Measurements from ENCODE around the gene VPS13D.

VPS13D gene

DNA sequence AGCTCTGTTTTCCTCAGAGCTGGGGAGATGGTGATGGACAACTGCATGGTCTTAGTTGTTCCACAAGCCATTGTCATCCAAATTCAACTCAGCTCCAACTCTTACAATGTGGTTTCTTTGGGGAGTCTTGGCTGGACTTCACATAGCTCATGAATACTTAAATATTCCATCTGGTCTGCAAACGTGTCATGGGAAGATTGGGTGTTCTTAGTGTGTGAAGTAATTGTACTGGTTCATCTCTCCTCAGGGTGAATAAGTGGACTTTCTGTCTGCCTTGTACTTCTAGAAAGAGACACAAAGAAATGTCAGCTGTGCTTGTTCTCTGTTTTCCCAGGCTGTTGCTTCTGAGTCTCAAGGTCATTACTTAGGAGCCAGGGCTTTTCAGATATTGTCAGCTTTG is 106.6 kb downstream of the VPS13D start:
- no peak for DNase-seq (ENCODE audit: low read depth, low spot score)

DNA sequence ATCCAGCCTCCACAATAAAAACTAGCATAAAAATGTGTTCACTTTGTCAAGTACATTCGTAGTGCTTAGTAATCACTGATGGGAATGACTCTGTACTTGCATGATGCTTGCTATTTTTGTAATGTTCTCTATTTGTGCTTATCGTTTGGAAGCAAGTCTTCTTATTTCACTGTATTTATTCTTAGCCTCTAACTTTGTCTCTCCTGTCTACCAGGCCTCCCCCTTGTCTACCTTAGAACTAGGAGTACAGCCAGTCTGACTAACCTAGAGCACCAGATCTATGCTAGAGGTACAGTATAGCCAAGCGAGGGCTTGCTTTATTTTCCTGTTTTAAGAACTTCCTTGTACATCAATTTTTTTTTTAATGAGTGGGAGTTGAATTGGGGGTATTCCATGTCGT is 108.2 kb downstream of the VPS13D start:
- no peak for DNase-seq (ENCODE audit: low read depth, low spot score)

DNA sequence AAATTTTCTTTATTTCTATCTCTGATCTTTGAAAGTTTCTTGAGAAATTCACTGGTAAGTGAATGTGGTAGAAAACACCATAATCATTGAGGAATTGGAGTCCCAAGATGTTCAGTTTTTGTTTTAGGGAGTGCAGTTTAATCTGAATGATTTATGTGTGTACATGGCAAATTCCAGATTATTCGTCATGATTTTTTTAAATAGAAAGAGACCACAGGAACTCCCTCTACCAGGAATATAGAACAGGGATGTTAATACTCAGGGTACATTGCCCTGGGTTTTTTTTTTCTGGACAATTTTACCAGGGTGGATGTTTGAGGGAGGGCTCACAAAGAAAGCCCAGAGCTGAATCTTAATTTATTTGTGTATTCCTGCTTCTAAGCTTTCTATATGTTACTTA is 109.0 kb downstream of the VPS13D start:
- no peak for DNase-seq (ENCODE audit: low read depth, low spot score)

DNA sequence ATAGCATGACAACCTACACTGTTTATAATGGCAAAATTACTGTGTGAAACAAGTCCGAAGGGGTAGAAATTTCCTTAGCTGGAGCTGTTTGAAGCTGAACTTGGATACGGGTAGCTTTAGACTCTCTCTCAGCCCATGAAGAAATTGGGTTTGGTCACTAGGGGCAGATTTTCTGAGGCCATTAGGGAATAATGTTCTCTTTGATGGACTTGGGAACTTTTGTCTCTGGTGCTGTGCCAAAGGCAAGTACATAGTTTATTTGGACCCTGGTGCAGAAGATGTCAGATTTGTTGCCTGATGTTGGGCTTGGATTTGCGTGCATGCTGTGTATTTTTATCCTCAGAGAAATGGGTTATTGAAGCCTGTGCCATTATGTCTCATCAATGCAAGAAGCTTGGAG is 109.6 kb downstream of the VPS13D start:
- DNase-seq (ENCODE audit: low read depth, low spot score) = no peak

DNA sequence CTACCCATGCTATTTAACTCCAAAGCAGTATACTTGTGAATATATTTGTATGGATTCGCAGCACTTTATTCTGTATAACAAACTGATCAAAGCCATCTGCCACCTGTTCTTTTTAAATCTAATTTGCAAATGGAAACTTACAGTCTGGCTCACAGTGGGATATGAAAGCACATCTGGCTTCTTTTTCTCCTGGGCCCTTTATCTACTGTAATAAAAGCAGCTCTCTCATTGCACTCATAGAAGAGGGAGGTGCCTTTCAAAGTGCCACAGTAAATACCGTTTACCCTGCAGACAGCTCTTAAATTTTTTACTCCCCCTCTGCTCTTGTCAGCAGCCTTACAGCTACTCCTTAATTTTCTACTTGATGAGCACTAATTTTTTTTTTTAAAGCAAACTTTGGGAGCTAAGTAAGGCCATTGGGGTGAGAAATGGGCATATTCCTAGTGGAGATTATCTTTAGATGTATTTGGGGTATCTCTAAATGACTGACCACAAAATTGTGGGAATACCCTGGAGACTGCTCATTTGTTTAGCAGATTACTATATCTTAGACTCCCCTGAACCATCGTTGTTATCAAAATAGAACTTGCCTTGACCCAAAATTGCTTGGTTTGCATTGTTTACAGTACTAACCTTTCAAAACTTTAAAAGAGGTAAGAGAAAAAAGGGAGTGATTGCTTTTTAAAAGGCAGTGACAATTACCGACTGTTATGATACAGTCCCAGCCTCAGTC is 110.1 kb downstream of the VPS13D start:
- DNase-seq (ENCODE audit: low read depth, low spot score) = no peak

DNA sequence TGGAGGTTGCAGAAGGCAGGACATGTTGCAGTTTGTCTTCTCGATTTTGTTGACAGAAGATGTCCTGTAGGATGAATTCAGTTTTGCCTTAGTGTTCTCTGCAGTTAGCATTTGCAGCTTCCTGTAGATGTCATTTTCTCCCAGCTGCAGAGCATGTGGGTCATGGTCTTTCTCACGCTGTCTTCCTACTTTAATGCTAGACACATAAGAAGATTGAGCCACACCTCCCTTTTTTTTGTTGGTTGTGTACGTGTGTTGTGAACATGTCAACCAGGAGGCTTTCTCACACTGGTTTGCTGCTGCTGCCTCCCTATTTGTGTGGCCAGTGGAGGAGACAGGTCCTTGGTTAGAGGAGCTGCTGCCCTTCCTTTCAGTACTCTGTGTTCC is 110.7 kb downstream of the VPS13D start:
- no peak for DNase-seq (ENCODE audit: low read depth, low spot score)

DNA sequence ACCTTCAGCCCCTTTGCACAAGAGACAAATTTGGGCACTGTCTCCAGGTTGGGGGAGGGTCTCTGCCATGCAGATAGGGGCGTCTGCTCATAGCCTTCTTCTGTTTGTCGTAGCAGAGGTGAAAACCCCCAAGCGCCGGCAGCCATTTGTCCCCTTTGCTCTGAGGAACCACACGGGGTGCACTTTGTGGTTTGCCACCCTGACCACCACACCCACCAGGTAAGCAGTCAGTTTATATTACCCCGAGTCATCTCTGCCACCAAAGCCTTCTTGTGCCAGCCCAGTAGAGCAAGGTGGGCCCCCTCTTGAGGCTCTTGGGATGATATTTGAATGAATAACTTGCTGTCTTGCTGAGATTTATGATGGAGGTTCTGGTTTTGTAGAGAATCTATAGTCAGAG is 111.8 kb downstream of the VPS13D start:
- no peak for DNase-seq (ENCODE audit: low read depth, low spot score)

DNA sequence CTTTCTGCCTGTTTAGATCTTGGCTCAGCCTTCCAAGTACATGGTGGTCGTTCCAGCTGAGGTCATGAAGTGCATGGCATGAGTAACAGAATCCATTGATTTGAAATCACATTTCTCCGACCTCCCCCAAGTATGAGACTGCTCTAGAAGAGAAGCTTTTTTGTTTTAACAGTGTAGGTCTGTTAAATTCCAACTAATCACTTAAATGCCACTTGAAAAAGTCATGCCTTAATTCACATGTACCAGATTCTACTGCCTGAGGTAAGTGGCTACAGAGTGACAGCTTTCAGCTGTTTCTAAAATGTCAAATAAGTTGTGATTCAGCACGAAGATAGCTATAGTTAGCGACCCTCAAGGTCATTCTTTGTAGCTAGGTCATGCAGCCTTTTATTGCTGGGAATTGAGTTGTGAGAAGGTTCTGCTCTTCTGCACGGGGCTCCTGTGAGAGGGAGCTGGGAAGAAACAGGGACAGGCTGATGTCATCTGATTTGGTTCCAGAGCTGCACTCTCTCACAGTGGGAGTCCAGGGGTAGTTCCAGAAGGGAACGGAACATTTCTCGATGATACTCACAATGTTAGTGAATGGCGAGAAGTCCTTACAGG is 112.7 kb downstream of the VPS13D start:
- DNase-seq (ENCODE audit: low read depth, low spot score) = no peak

DNA sequence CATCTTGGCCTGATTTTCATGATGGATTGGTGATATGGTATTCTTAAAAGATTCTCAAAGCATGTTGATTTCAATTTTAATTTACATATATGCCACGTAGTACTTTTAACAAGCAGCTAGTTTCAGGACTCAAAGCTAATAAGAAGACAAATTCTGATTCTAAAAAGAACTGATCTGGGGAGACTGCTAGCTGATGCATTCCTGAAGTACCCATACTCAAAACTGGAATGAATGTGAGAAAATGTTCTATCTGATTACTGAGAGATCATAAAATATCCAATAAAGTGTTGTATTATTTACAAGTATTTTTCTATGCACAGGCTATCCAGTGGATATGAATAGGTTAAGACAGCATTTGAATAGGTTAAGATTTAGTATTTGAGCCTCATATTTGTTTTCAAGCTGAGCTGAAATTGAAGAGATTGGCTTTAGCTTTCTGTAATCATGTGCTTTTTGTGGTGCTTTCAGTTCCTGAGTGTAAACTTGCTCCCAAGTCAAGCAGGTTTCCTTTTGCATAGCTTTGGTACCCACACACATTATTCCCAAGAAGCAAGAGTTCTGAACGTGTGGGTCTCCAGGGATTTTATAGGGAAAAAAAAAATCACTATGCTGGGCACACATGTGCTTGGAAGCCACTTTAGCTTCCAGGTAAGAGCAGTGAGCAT is 114.1 kb downstream of the VPS13D start:
- DNase-seq (ENCODE audit: low read depth, low spot score) = no peak

DNA sequence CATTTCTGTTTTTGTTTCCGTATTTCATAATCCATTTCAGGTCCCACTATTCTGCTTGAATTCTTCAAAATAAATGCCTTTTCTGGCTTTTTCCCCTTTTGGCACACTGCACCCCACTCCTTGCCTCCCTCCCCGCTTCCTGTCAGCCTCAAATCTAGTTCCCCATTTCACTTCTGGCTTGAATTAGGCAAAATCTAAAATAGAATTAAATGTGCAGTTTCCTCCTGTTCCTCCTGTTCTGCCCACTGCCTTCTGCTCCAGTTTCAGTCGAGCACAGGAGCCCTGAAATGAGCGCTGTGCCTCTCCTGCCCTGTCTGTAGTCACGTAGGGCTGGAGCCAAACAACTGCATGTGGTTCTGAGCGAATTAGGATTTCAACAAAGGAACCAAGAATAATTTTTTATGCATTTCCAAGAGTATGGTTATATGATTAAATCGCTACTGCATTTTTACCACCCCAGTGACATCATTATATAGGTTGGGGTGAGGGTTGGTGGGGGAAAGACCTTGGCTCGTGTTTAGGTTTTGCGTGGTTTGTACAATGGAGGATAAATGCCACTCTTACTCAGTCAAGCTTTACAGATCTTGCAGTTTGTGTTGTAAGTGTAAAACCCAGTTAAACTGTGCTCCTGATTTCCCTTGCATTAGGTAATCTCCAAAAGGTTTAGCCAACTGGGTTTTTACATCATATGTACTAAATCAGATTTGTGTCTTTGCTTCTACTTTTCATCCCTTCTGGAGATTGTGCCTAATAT is 114.9 kb downstream of the VPS13D start:
- DNase-seq (ENCODE audit: low read depth, low spot score) = no peak

DNA sequence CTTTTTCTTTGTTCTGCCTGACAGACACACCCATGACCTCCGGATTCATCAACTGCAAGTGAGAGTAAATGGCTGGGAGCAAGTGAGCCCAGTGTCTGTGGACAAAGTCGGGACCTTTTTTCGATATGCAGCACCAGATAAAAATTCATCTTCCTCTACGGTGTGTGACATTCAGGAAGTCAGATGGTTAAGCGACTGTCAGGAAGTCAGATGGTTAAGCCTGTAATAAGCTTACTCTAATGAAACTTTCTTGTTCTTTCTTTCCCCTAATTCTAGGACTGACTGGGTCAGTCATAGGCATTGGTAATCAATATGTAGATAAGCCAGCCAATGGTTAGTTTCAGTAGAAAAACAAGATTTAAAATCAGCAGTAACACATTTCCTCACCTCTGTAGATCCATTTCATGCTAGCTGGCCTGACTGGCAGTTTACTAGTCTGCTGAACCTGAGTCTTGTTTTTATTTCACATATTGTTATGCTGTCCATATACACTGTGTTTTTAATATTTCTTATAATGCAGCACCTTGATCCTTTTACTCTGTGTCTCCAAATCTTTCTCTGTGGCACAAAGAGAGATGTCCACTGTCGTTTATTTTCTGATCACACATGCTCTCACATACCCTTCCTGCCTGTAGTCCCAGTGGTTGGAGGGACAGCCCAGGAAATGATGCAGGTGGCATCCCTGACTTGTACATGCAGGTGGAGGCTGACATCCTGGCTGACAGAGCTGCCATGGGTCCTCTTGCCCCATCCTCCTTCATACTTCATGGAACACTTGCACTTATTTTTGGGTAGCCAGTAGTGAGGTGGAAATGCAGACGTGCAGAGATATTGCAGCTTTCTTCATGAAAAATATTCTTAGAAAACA is 115.8 kb downstream of the VPS13D start:
- DNase-seq (ENCODE audit: low read depth, low spot score) = no peak

DNA sequence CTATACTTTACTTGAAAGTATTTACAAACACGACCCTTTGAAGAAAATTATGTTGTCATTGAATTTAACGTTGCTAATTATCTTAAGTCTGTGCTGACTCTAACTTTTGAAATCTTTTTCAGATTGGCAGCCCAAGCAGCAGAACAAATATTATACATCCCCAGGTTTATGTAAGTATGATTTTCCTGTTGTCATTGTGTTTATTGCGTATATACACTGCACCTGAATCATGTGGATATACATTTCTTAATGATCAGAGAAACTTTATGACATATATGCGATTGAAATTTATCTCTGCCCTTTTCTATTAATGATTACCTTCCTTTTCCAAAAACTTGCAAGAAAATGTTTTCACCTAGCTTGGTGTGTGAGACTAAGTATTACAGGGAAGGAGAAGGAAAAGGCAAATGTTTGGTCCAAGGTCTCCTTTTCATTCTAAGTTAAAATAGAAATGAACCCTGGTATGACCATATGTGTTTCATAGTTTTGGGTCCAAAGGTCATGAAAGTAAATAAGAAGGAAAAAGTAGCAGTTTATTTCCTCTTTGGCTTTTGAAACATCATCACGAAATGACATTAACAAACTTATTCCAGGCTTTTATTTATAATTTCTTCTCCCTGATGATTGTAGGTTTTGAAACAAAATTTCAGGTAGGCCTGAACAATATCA is 116.8 kb downstream of the VPS13D start:
- DNase-seq (ENCODE audit: low read depth, low spot score) = no peak

DNA sequence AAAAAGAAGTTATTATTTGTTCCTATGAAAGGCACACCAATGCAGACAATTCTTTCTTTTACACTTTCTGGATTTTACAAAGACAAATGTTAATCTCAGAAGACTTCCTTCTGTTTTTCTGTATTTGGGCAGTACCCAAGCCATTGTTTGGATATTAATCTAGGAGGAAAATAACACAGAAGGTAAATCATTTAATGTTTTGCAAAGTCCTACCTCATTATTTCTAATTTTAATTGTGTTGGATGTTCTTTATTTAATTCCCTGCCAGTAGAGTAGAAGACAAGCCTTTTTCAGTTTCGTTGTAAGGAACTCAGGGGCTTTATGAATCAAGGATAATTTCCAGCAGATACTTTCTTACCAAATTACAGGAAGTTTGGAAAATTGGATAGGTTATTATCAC is 118.3 kb downstream of the VPS13D start:
- no peak for DNase-seq (ENCODE audit: low read depth, low spot score)

DNA sequence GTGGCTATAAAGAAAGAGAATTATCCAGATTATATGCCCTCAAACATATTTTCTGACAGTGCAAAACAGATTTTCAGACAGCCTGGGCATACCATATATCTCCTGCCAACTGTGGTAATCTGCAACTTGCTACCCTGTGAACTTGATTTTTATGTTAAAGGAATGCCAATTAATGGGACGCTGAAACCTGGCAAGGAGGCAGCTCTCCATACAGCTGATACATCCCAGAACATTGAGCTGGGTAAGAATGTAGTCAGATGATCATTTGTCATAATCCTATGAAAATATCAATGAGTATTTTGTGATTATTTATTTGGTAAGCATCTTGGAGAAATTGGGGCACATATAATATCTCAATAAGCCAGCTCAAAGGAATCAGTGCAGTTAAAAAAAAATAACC is 124.2 kb downstream of the VPS13D start:
- no peak for DNase-seq (ENCODE audit: low read depth, low spot score)

DNA sequence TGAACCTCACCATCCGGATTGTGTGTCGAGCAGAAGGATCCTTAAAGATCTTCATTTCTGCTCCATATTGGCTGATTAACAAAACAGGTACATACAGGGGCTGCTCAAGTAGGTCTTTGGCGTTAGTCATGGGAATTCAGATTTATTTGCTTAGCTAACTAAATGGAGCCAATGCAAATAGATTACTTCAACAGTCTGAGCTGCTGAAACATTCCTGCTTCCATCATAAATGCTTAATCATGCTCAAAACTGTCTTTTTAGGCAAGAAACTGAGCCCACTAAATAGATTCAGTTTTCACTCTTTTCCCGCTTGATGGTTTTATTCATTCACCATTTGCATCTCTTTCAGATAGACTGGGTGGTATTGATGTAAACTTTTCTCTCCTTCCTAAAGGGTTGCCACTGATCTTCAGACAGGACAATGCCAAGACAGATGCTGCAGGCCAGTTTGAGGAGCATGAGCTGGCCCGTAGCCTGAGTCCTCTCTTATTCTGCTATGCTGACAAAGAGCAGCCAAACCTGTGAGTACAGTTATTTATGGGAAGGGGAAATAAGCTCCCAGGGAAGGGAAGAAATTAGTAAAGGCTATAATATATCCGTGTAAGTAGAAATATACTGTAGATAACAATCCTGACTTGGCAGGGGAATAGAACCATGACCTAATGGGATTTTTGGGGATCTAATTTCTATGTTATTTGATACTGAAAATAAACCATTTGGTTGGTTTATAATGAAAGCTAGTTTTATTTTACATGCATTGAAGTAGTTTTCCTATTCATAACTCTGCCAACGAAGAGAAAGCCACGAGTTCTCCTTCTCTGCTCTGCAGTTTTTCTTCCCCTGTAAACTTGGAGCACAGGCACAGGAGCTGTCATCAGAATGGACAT is 126.4 kb downstream of the VPS13D start:
- no peak for DNase-seq (ENCODE audit: low read depth, low spot score)

DNA sequence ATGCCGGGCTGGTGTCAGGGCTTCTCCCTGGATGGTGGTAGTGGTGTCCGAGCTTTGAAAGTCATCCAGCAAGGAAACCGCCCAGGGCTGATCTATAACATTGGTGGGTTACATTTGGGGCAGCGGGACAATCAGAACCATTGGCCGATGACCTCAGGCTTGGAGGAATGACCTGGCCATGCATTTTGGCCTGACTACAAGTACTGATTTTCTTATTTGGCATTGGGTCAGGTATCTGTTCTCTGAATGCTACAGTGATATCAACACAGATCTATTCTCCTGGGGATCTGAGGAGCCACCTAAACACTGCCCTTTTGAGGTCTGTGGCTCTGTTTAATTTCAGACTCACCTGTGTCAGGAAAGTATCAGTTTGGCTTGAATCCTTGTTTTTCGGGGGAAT is 128.7 kb downstream of the VPS13D start:
- DNase-seq (ENCODE audit: low read depth, low spot score) = no peak

DNA sequence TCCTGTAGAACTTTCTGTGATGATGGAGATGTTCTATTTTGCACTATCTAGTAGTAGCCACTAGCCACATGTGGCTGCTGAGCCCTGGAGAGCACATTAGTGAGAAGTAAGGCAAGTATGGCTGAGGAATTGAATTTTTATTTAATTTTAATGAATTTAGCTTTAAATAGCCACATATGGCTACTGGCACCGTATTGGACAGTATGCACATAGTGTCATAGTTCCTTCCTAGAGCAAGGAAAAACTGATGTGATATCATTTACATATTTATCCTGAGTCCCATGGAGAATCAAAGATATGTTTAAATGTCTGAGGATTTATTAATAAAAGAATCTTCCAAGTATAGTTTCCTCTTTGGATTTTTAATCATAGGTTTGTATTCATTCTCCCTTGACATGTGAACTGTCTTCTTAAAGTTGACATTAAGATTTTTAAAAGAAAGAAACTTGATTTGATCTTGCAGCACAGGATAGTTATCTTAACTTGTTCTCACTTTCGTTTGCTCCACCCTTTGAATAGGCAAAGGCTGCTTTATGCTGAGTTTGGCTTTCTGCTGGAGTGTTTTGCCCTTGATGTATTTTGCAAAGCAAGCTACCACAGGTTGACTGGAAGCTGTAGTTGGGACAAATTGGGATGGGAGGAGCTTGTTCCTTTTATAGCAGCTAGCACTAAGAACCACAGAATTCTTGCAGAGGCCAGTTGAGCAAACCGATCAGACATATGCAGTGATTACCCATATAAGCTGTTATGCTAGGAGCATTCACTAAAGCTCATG is 129.7 kb downstream of the VPS13D start:
- no peak for DNase-seq (ENCODE audit: low read depth, low spot score)

DNA sequence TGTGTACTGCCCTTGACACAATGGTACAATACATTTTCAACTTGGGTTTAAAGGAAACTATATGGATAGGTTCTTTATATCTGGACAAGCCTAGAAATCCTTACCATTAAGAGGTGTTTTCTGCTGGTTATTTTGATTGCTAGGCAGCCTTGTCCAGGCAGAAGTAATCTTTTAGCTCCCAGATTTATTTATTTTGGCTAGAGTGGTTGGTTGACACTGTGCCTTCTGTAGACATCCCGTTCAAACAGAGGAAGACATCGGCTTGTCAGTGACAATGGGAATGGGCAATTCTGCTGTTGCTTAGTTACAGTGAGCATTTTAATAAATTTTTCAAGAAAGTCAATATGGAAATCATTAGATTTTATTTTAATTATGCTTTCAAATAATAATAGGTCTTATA is 138.8 kb downstream of the VPS13D start:
- no peak for DNase-seq (ENCODE audit: low read depth, low spot score)

DNA sequence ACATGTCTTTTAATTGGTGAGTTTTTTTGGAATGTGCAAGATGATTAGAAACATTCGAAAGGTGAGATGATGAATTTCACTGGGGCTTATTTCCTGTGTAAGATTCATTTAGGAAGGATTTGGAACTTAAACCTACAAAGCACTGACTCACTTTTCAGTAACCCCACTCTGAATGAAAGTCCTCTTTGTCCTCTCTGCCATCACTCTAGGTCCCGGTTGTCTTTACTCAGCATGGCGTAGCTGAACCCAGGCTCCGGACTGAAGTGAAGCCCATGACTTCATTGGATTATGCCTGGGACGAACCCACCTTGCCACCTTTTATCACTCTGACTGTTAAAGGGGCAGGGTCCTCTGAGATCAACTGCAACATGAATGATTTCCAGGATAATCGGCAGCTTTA is 139.4 kb downstream of the VPS13D start:
- DNase-seq (ENCODE audit: low read depth, low spot score) = no peak
